Measurements from ENCODE around the gene KCNH4.

DNA sequence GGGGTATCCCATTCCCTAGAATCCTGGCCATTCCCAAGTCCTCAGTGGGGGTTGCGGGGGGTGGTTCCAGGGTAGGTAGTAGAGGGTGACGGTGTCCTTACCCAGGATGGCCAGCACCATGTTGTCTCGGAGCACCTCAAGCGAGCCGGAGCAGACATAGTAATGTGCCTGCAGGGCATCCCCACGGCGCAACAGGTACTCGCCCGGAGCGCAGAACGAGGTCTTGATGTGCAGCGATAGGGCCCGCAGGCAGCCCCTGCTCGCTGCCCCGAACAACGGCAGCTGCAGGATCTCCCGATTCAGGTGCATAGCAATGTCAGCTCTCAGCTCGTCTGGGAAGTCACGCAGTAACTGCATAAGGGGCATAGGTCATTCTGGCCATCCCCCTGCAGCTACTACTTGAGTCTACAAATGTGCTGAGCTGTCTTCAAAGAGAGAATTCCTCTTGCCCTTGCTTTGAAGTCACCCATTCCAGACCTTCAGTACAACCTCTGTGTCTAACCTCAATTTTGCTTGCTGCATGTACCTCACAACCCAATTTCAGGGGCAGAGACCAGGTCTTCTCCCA, 14.7 kb downstream of the KCNH4 start:
- TF ChIP-seq CTCF (IDR thresholded peaks at IDR 0.05) (no peak), POLR2A (IDR thresholded peaks at IDR 0.05) (no peak)
